IMR-90 (cell line): ENCODE results near the gene ZNF407. TPM values are rescaled to one million over a fixed set of nuclear protein-coding genes. Genes with fewer than 3 reads are reported as not detected.

Experiments
- ATAC-seq: fragments of 200-7000 bp; cut with Tn5 transposase; 2 replicates; pipeline ENCODE4 v1.9.1; 2020; ENCODE audit warnings: low read depth, mild to moderate bottlenecking, moderate library complexity
- BruUV-seq: library from RNA; stranded (reverse); fragments of 400-500 nt; replicated peaks from 2 replicates; lab custom pipeline; 2021; lab: Mats Ljungman, UMichigan
- CTCF ChIA-PET: fragments of 300-600 bp; formaldehyde crosslinking; extraction: SDS; loops from one replicate; lab custom pipeline; 2021; ENCODE audit warnings: antibody characterized with exemption; lab: Yijun Ruan, JAX
- POLR2A ChIA-PET: fragments of 300-600 bp; sonication (Branson Sonifier 250); formaldehyde crosslinking; loops from one replicate; lab custom pipeline; 2022; ENCODE audit warnings: antibody characterized with exemption; ENCODE audit not compliant: unreplicated experiment; lab: Charles Lee
- DNase-seq: peaks from one replicate; pipeline ENCODE4 v3.0.0; 2013
- H2AFZ ChIP-seq: replicated peaks from 2 replicates; pipeline ENCODE3; 2013; ENCODE audit warnings: low read length, mild to moderate bottlenecking; ENCODE audit not compliant: poor library complexity
- H2AK5ac ChIP-seq: 2 replicates; pipeline ENCODE4 v1.6.1; 2013; ENCODE audit warnings: low read depth, low read length, inconsistent platforms
- H2AK9ac ChIP-seq: replicated peaks from 2 replicates; pipeline ENCODE3; 2013; ENCODE audit warnings: mild to moderate bottlenecking, low read depth, low read length, moderate library complexity; ENCODE audit not compliant: poor library complexity
- H2BK120ac ChIP-seq: 2 replicates; pipeline ENCODE4 v1.6.1; 2013; ENCODE audit warnings: low read depth, low read length, inconsistent platforms
- H2BK15ac ChIP-seq: 3 replicates; pipeline ENCODE4 v1.6.1; 2013; ENCODE audit warnings: low read depth, low read length, inconsistent platforms
- H2BK20ac ChIP-seq: 2 replicates; pipeline ENCODE4 v1.6.1; 2013; ENCODE audit warnings: low read depth, mild to moderate bottlenecking, inconsistent platforms, low read length, moderate library complexity
- H2BK5ac ChIP-seq: 2 replicates; pipeline ENCODE4 v1.6.1; 2013; ENCODE audit warnings: mild to moderate bottlenecking, low read depth, low read length, inconsistent platforms; ENCODE audit not compliant: poor library complexity, severe bottlenecking
- H3K14ac ChIP-seq: replicated peaks from 2 replicates; pipeline ENCODE4 v1.6.1; 2013; ENCODE audit warnings: low read depth, low read length, inconsistent platforms
- H3K18ac ChIP-seq: 2 replicates; pipeline ENCODE4 v1.6.1; 2013; ENCODE audit warnings: low read depth, low read length, control low read depth
- H3K23ac ChIP-seq: 2 replicates; pipeline ENCODE4 v1.6.1; 2013; ENCODE audit warnings: low read depth, low read length, inconsistent platforms
- H3K27ac ChIP-seq: 2 replicates; pipeline ENCODE4 v1.5.1; 2013; ENCODE audit warnings: mild to moderate bottlenecking, control low read depth, low read length; ENCODE audit not compliant: insufficient read depth
- H3K27me3 ChIP-seq: 2 replicates; pipeline ENCODE4 v1.6.1; 2013; ENCODE audit warnings: low read length; ENCODE audit not compliant: control insufficient read depth, insufficient read depth
- H3K36me3 ChIP-seq: 2 replicates; pipeline ENCODE4 v1.6.1; 2013; ENCODE audit warnings: low read length, mixed read lengths; ENCODE audit not compliant: control insufficient read depth, insufficient read depth
- H3K4ac ChIP-seq: 2 replicates; pipeline ENCODE4 v1.6.1; 2013; ENCODE audit warnings: low read depth, low read length, inconsistent platforms
- H3K4me1 ChIP-seq: 2 replicates; pipeline ENCODE4 v1.6.1; 2013; ENCODE audit warnings: low read length, mixed read lengths; ENCODE audit not compliant: control insufficient read depth, insufficient read depth
- H3K4me2 ChIP-seq: 2 replicates; pipeline ENCODE4 v1.6.1; 2013; ENCODE audit warnings: low read depth, mild to moderate bottlenecking, control low read depth, low read length, moderate library complexity
- H3K4me3 ChIP-seq: 2 replicates; pipeline ENCODE4 v1.5.1; 2013; ENCODE audit warnings: low read depth, mild to moderate bottlenecking, control low read depth, low read length, moderate library complexity; ENCODE audit not compliant: insufficient read depth
- H3K56ac ChIP-seq: 2 replicates; pipeline ENCODE4 v1.6.1; 2013; ENCODE audit warnings: low read length, inconsistent platforms; ENCODE audit not compliant: insufficient read depth; ENCODE audit errors: extremely low read depth
- H3K79me1 ChIP-seq, 2 experiments: 2 replicates each; pipeline ENCODE4 v1.6.1; 2013; ENCODE audit warnings: low read length in 2 of 2, inconsistent platforms in 1 of 2, low read depth in 1 of 2
- H3K9ac ChIP-seq: 2 replicates; pipeline ENCODE4 v1.6.1; 2013; ENCODE audit warnings: low read depth, low read length, control low read depth
- H3K9me1 ChIP-seq: 2 replicates; pipeline ENCODE4 v1.6.1; 2013; ENCODE audit warnings: low read length, inconsistent platforms; ENCODE audit not compliant: insufficient read depth
- H3K9me3 ChIP-seq: 2 replicates; pipeline ENCODE4 v1.6.1; 2013; ENCODE audit warnings: low read length; ENCODE audit not compliant: control insufficient read depth, insufficient read depth
- H4K20me1 ChIP-seq: 2 replicates; pipeline ENCODE4 v1.6.1; 2013; ENCODE audit warnings: low read length, inconsistent platforms; ENCODE audit not compliant: insufficient read depth
- H4K5ac ChIP-seq: 2 replicates; pipeline ENCODE4 v1.6.1; 2013; ENCODE audit warnings: mild to moderate bottlenecking, low read depth, low read length, control low read depth
- H4K8ac ChIP-seq, 2 experiments: 2 replicates each; pipeline ENCODE4 v1.6.1; 2013; ENCODE audit warnings: low read depth in 2 of 2, low read length in 2 of 2, control low read depth in 1 of 2, inconsistent platforms in 1 of 2
- H4K91ac ChIP-seq: 2 replicates; pipeline ENCODE4 v1.6.1; 2013; ENCODE audit warnings: low read depth, low read length, inconsistent platforms; ENCODE audit not compliant: insufficient read depth
- CEBPB ChIP-seq: IDR thresholded peaks from 2 replicates; pipeline ENCODE4 v1.6.1; 2012; ENCODE audit warnings: low read depth, low read length, improper control_type of control experiment
- CTCF ChIP-seq: conservative IDR thresholded peaks from 2 replicates; pipeline ENCODE4 v1.5.1; 2012; ENCODE audit warnings: mild to moderate bottlenecking, low read depth, low read length, improper control_type of control experiment
- FOS ChIP-seq: fragments of 150-350 bp; IDR thresholded peaks from 2 replicates; pipeline ENCODE4 v1.6.1; 2016; ENCODE audit warnings: low read depth, low read length
- MAFK ChIP-seq: IDR thresholded peaks from 2 replicates; pipeline ENCODE4 v1.6.1; 2012; ENCODE audit warnings: low read depth, low read length, improper control_type of control experiment
- MXI1 ChIP-seq: IDR thresholded peaks from 2 replicates; pipeline ENCODE4 v1.6.1; 2012; ENCODE audit warnings: low read depth, mild to moderate bottlenecking, low read length, moderate library complexity, borderline replicate concordance
- NFE2L2 ChIP-seq: fragments of 150-350 bp; IDR thresholded peaks from 2 replicates; pipeline ENCODE4 v1.6.1; 2016; ENCODE audit warnings: low read depth, mild to moderate bottlenecking, low read length
- RFX5 ChIP-seq: IDR thresholded peaks from 2 replicates; pipeline ENCODE4 v1.8.0; 2012; ENCODE audit warnings: low read depth, mild to moderate bottlenecking, low read length, moderate library complexity
- WGBS, 2 experiments: methylation state at CpG; one replicate each; pipeline versions ENCODE4 v1.1.5 to v1.1.7; 2013; ENCODE audit warnings: missing lambda C conversion rate in 2 of 2; ENCODE audit not compliant: insufficient read length in 1 of 2; ENCODE audit errors: extremely low coverage in 2 of 2; 5-methylcytosine and 5-hydroxymethylcytosine counted together
- dilution Hi-C: fragments of 300-500 bp; cut with HindIII; formaldehyde crosslinking; loops from one replicate; pipeline ENCODE4 v1.14.3; 2018; ENCODE audit warnings: low sequenced_read_pairs; ENCODE audit not compliant: unreplicated experiment
- in situ Hi-C: fragments of 300-500 bp; cut with MboI; formaldehyde crosslinking; loops from 3 replicates; pipeline ENCODE4 v1.14.3; 2019; ENCODE audit warnings: low sequenced_read_pairs, inconsistent platforms, mixed read lengths
- intact Hi-C: fragments of 100-400 bp; cut with micrococcal nuclease; formaldehyde crosslinking; loops from 2 replicates; pipeline ENCODE4 v1.10.0; 2022
- polyA plus RNA-seq, 3 experiments: library from polyadenylated mRNA; depleted of rRNA; stranded (reverse); fragments of >200 nt; gene quantifications; 2 replicates each; pipeline ENCODE4 v1.2.3, GENCODE V29; 2012; ENCODE audit warnings: low replicate concordance in 1 of 3
- total RNA-seq: library from RNA; depleted of rRNA; stranded (reverse); fragments of >200 nt; gene quantifications from 2 replicates; pipeline ENCODE4 v1.2.3, GENCODE V29; 2012
- TF ChIP-seq, protein P1 (sequence below): fragments of 150-350 bp; IDR thresholded peaks from 2 replicates; pipeline ENCODE4 v1.6.1; 2016; ENCODE audit warnings: low read depth, mild to moderate bottlenecking, low read length, moderate library complexity, borderline replicate concordance
- TF ChIP-seq, protein P2 (sequence below): fragments of 150-350 bp; IDR thresholded peaks from 2 replicates; pipeline ENCODE4 v1.6.1; 2017; ENCODE audit warnings: mild to moderate bottlenecking, antibody characterized with exemption, low read length, low read depth

The ZNF407 gene
- total and polyA plus RNA-seq, 2 of the 4 experiments (the other 2 are of a cell fraction): 3.1 to 20.1 TPM

DNA sequence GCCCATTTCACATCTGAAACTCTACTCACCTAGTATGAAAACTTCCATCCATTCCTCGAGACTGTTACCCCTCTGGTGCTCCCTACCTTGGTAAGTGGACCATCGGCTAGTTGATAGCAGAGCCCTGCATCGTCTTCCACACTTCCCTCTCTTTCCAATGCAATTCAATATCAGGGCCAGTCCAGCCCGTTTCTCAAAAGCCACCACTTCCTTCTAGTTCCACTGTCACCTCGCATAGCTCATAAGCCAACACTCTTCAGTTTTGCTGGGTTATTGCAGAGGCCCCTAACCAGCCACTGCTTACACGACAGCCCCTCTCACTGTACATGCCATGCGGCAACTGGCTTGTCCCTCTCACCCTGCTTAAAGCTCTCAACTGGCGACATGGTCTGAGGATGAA lies 10.2 kb upstream of the ZNF407 start:
- CTCF ChIA-PET: no interaction called here
- POLR2A ChIA-PET: no interaction called here
- TF ChIP-seq MAFK (no peak), CTCF (no peak), RFX5 (no peak), NFE2L2 (no peak), CEBPB (no peak), FOS (no peak), MXI1 (no peak)
- TF ChIP-seq, protein P1, sequence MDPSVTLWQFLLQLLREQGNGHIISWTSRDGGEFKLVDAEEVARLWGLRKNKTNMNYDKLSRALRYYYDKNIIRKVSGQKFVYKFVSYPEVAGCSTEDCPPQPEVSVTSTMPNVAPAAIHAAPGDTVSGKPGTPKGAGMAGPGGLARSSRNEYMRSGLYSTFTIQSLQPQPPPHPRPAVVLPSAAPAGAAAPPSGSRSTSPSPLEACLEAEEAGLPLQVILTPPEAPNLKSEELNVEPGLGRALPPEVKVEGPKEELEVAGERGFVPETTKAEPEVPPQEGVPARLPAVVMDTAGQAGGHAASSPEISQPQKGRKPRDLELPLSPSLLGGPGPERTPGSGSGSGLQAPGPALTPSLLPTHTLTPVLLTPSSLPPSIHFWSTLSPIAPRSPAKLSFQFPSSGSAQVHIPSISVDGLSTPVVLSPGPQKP: no peak
- TF ChIP-seq, protein P2, sequence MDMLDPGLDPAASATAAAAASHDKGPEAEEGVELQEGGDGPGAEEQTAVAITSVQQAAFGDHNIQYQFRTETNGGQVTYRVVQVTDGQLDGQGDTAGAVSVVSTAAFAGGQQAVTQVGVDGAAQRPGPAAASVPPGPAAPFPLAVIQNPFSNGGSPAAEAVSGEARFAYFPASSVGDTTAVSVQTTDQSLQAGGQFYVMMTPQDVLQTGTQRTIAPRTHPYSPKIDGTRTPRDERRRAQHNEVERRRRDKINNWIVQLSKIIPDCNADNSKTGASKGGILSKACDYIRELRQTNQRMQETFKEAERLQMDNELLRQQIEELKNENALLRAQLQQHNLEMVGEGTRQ: no peak

More for the DNA sequence above, 10.2 kb upstream of the ZNF407 start:
- no peak overlapping the region for H3K4me2 ChIP-seq
- H3K36me3 ChIP-seq: no peaks in the 10 kb centered on the region
- no peak overlapping the region for H3K18ac ChIP-seq
- in situ Hi-C loops: no loop called here
- dilution Hi-C loops: no loop called here
- no peak overlapping the region for H2AFZ ChIP-seq
- H3K79me1 ChIP-seq: no peaks in the 10 kb centered on the region; a peak in 1 of 4 replicates
- no TSS peak for BruUV-seq
- H4K5ac ChIP-seq: no peak overlapping the region
- no peaks in the 10 kb centered on the region for H4K20me1 ChIP-seq
- H2BK120ac ChIP-seq: no peak overlapping the region
- no peak overlapping the region for H3K9ac ChIP-seq
- no peaks in the 10 kb centered on the region for H3K9me1 ChIP-seq
- no peak for ATAC-seq
- no peak for DNase-seq
- H3K4me1 ChIP-seq: no peaks in the 10 kb centered on the region
- WGBS, 2 experiments: 69% methylated on average over 6 of the region's 8 CpGs; no CpG with 5 or more reads in 1 of the 2 experiments
- no peak overlapping the region for H3K23ac ChIP-seq
- no peak overlapping the region for H3K4ac ChIP-seq
- H2BK20ac ChIP-seq: no peak overlapping the region
- H3K27ac ChIP-seq: no peak overlapping the region
- no peak overlapping the region for H2AK5ac ChIP-seq
- intact Hi-C loops: no loop called here
- H3K27me3 ChIP-seq: peaks cover 17% of the 10 kb centered on the region
- H2AK9ac ChIP-seq: no peak overlapping the region
- H4K8ac ChIP-seq: no peak overlapping the region
- H2BK15ac ChIP-seq: no peak overlapping the region
- H2BK5ac ChIP-seq: no peak overlapping the region
- no peak overlapping the region for H3K14ac ChIP-seq
- no peak overlapping the region for H3K56ac ChIP-seq
- no peaks in the 10 kb centered on the region for H3K9me3 ChIP-seq
- no peak overlapping the region for H4K91ac ChIP-seq
- no peak overlapping the region for H3K4me3 ChIP-seq
